SU-DHL-6 (cell line): ENCODE measurements around the gene PI16.

ENCODE experiments used
- H2AFZ ChIP-seq: fragments of 200-600 bp; sonication (generic); 2 replicates; pipeline ENCODE4 v1.6.1; 2014; ENCODE audit warnings: low read depth, mild to moderate bottlenecking, moderate library complexity, mixed read lengths, antibody characterized with exemption, low read length; ENCODE audit not compliant: severe bottlenecking
- H3F3A ChIP-seq: fragments of 200-600 bp; shearing (Covaris generic); 2 replicates; pipeline ENCODE4 v1.6.0; 2016; ENCODE audit warnings: antibody characterized with exemption, mild to moderate bottlenecking; ENCODE audit not compliant: insufficient read depth
- H3K27ac ChIP-seq: fragments of 200-600 bp; sonication (generic); 2 replicates; pipeline ENCODE4 v1.5.1; 2016; ENCODE audit warnings: low read depth, mild to moderate bottlenecking, low read length, moderate library complexity, mixed read lengths
- H3K27me3 ChIP-seq: fragments of 200-600 bp; sonication (generic), shearing (Covaris generic); 2 replicates; pipeline ENCODE4 v1.6.0; 2014; ENCODE audit warnings: mild to moderate bottlenecking, low read length
- H3K36me3 ChIP-seq: fragments of 200-600 bp; sonication (generic); 2 replicates; pipeline ENCODE4 v1.6.1; 2014; ENCODE audit warnings: mild to moderate bottlenecking, low read length, mixed read lengths
- H3K4me2 ChIP-seq: fragments of 300-600, 200-600 bp; shearing (Covaris generic), sonication (generic); 2 replicates; pipeline ENCODE4 v1.6.0; 2014; ENCODE audit warnings: low read length, low read depth, mild to moderate bottlenecking; ENCODE audit not compliant: poor library complexity, severe bottlenecking
- H3K4me3 ChIP-seq: fragments of 200-600 bp; sonication (generic); 2 replicates; pipeline ENCODE4 v1.5.1; 2014; ENCODE audit warnings: antibody characterized with exemption, low read length, mild to moderate bottlenecking, mixed read lengths; ENCODE audit not compliant: insufficient read depth, poor library complexity, severe bottlenecking
- H3K79me2 ChIP-seq: fragments of 200-600 bp; sonication (generic); 2 replicates; pipeline ENCODE4 v1.6.1; 2014; ENCODE audit warnings: mild to moderate bottlenecking, low read length, moderate library complexity; ENCODE audit not compliant: insufficient read depth
- H3K9ac ChIP-seq: fragments of 200-600 bp; sonication (generic); 2 replicates; pipeline ENCODE4 v1.7.0; 2014; ENCODE audit warnings: mild to moderate bottlenecking, low read length
- H3K9me2 ChIP-seq: fragments of 200-600 bp; sonication (generic); replicated peaks from 2 replicates; pipeline ENCODE4 v1.6.1; 2014; ENCODE audit warnings: low read length; ENCODE audit not compliant: insufficient read depth
- H3K9me3 ChIP-seq: fragments of 200-600 bp; sonication (generic); 2 replicates; pipeline ENCODE4 v1.6.1; 2014; ENCODE audit warnings: low read length, mixed read lengths; ENCODE audit not compliant: insufficient read depth
- H4K20me1 ChIP-seq: fragments of 200-600 bp; sonication (generic); 2 replicates; pipeline ENCODE4 v1.6.1; 2014; ENCODE audit warnings: low read depth, mild to moderate bottlenecking, antibody characterized with exemption, low read length, moderate library complexity, mixed read lengths
- EZH2phosphoT487 ChIP-seq: fragments of 200-600 bp; sonication (generic), shearing (Covaris generic); conservative IDR thresholded peaks from 2 replicates; pipeline ENCODE4 v1.6.1; 2018; ENCODE audit warnings: mild to moderate bottlenecking, antibody characterized with exemption, low read length, moderate library complexity, mixed read lengths
- TF ChIP-seq, protein P1 (sequence below): fragments of 200-600 bp; sonication (generic); IDR thresholded peaks from one replicate; pipeline ENCODE4 v1.5.1; 2017; ENCODE audit warnings: antibody characterized with exemption, mild to moderate bottlenecking, low read length, moderate library complexity; ENCODE audit not compliant: insufficient read depth, poor library complexity, severe bottlenecking

Gene PI16

GRCh38 chr6:36920049-36920448 is 34.5 kb upstream of the PI16 start:
- H3K79me2 ChIP-seq = no peaks in the 10 kb centered on the region
- 0 out of 2 replicates have a peak, but pooled peaks cover 4% of the 10 kb centered on the region for H3F3A ChIP-seq
- no peak overlapping the region for H2AFZ ChIP-seq
- H4K20me1 ChIP-seq = no peaks in the 10 kb centered on the region
- H3K36me3 ChIP-seq = peaks cover 42% of the 10 kb centered on the region
- no peaks in the 10 kb centered on the region for H3K27me3 ChIP-seq
- no peaks in the 10 kb centered on the region for H3K9me3 ChIP-seq
- H3K9ac ChIP-seq = no peak overlapping the region
- H3K4me3 ChIP-seq = no peak overlapping the region
- H3K4me2 ChIP-seq = no peak overlapping the region
- H3K27ac ChIP-seq = no peak overlapping the region
- H3K9me2 ChIP-seq = no peaks in the 10 kb centered on the region
- no peak for TF ChIP-seq EZH2phosphoT487
- TF ChIP-seq, protein P1, sequence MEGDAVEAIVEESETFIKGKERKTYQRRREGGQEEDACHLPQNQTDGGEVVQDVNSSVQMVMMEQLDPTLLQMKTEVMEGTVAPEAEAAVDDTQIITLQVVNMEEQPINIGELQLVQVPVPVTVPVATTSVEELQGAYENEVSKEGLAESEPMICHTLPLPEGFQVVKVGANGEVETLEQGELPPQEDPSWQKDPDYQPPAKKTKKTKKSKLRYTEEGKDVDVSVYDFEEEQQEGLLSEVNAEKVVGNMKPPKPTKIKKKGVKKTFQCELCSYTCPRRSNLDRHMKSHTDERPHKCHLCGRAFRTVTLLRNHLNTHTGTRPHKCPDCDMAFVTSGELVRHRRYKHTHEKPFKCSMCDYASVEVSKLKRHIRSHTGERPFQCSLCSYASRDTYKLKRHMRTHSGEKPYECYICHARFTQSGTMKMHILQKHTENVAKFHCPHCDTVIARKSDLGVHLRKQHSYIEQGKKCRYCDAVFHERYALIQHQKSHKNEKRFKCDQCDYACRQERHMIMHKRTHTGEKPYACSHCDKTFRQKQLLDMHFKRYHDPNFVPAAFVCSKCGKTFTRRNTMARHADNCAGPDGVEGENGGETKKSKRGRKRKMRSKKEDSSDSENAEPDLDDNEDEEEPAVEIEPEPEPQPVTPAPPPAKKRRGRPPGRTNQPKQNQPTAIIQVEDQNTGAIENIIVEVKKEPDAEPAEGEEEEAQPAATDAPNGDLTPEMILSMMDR = no peak

- peaks cover 42% of the 10 kb centered on the region for H3K36me3 ChIP-seq
- 0 out of 2 replicates have a peak, but pooled peaks cover 4% of the 10 kb centered on the region for H3F3A ChIP-seq
- H3K9me2 ChIP-seq = no peaks in the 10 kb centered on the region
- H3K4me2 ChIP-seq = no peak overlapping the region
- H2AFZ ChIP-seq = no peak overlapping the region
- H3K27ac ChIP-seq = no peak overlapping the region
- no peaks in the 10 kb centered on the region for H3K9me3 ChIP-seq
- H3K9ac ChIP-seq = no peak overlapping the region
- no peaks in the 10 kb centered on the region for H4K20me1 ChIP-seq
- no peak for TF ChIP-seq EZH2phosphoT487
- TF ChIP-seq, protein P1 = no peak
- H3K4me3 ChIP-seq = no peak overlapping the region
- no peaks in the 10 kb centered on the region for H3K79me2 ChIP-seq
- H3K27me3 ChIP-seq = no peaks in the 10 kb centered on the region
These were observed 34.0 kb upstream of the PI16 start for GRCh38 chr6:36920546-36920945.

GRCh38 chr6:36924131-36924530 is 30.4 kb upstream of the PI16 start:
- Histone ChIP-seq H3K27ac (no peak overlapping the region), H3K27me3 (no peaks in the 10 kb centered on the region), H3K36me3 (peaks cover 24% of the 10 kb centered on the region), H3K9me3 (no peaks in the 10 kb centered on the region), H2AFZ (no peak overlapping the region), H3K9me2 (no peaks in the 10 kb centered on the region), H4K20me1 (no peaks in the 10 kb centered on the region), H3K79me2 (no peaks in the 10 kb centered on the region), H3K4me3 (no peak overlapping the region), H3F3A (no peaks in the 10 kb centered on the region), H3K9ac (no peak overlapping the region), H3K4me2 (no peak overlapping the region)
- TF ChIP-seq EZH2phosphoT487 = no peak
- TF ChIP-seq, protein P1 = no peak
